Mesenchymal stem cell (in vitro differentiated cells and primary cell): ENCODE data around the gene CER1.

Experiments
- DNase-seq: peaks from one replicate; pipeline ENCODE4 v3.0.0-alpha.2; 2013
- H2AFZ ChIP-seq: one replicate; pipeline ENCODE4 v1.6.1; 2013; ENCODE audit warnings: low read depth, mild to moderate bottlenecking, control low read depth, inconsistent platforms, low read length, moderate library complexity
- H2AK5ac ChIP-seq: 2 replicates; pipeline ENCODE4 v1.6.1; 2013; ENCODE audit warnings: low read length, moderate library complexity, mild to moderate bottlenecking, inconsistent platforms; ENCODE audit not compliant: severe bottlenecking
- H2BK120ac ChIP-seq: one replicate; pipeline ENCODE4 v1.6.1; 2013; ENCODE audit warnings: low read depth, mild to moderate bottlenecking, inconsistent platforms, low read length, moderate library complexity
- H2BK12ac ChIP-seq, 2 experiments: one replicate each; pipeline ENCODE4 v1.6.1; 2013; ENCODE audit warnings: inconsistent platforms in 2 of 2, low read length in 2 of 2, mild to moderate bottlenecking in 2 of 2, moderate library complexity in 2 of 2, control low read depth in 1 of 2
- H2BK15ac ChIP-seq: one replicate; pipeline ENCODE4 v1.6.1; 2013; ENCODE audit warnings: mild to moderate bottlenecking, low read depth, inconsistent platforms; ENCODE audit not compliant: poor library complexity, severe bottlenecking
- H2BK5ac ChIP-seq: 2 replicates; pipeline ENCODE4 v1.6.1; 2013; ENCODE audit warnings: low read depth, mild to moderate bottlenecking, low read length, control low read depth, inconsistent platforms; ENCODE audit not compliant: poor library complexity, severe bottlenecking
- H3K14ac ChIP-seq, 2 experiments: one replicate each; pipeline ENCODE4 v1.6.1; 2013; ENCODE audit warnings: inconsistent platforms in 2 of 2, low read length in 2 of 2, control low read depth in 1 of 2, mild to moderate bottlenecking in 1 of 2, moderate library complexity in 1 of 2
- H3K18ac ChIP-seq, 2 experiments: one replicate each; pipeline ENCODE4 v1.6.1; 2013; ENCODE audit warnings: inconsistent platforms in 2 of 2, low read length in 2 of 2, control low read depth in 1 of 2, low read depth in 1 of 2, mild to moderate bottlenecking in 1 of 2
- H3K23ac ChIP-seq, 2 experiments: one replicate each; pipeline ENCODE4 v1.6.1; 2013; ENCODE audit warnings: inconsistent platforms in 2 of 2, low read length in 2 of 2, mild to moderate bottlenecking in 2 of 2, moderate library complexity in 2 of 2, control low read depth in 1 of 2
- H3K27ac ChIP-seq: 2 replicates; pipeline ENCODE4 v1.5.1; 2013; ENCODE audit warnings: mild to moderate bottlenecking, moderate library complexity, low read length, control low read depth, inconsistent platforms; ENCODE audit not compliant: poor library complexity, severe bottlenecking
- H3K27me3 ChIP-seq, 2 experiments: 2 replicates each; pipeline versions ENCODE4 v1.6.1 to v1.7.0; 2013; ENCODE audit warnings: low read length in 2 of 2, mild to moderate bottlenecking in 2 of 2, moderate library complexity in 2 of 2, control low read depth in 1 of 2, inconsistent platforms in 1 of 2; ENCODE audit not compliant: control insufficient read depth in 1 of 2, insufficient read depth in 1 of 2
- H3K36me3 ChIP-seq, 2 experiments: 2 replicates each; pipeline versions ENCODE4 v1.6.1 to v1.7.0; 2013; ENCODE audit warnings: low read length in 2 of 2, control low read depth in 1 of 2, inconsistent platforms in 1 of 2, low read depth in 1 of 2, mild to moderate bottlenecking in 1 of 2; ENCODE audit not compliant: insufficient read depth in 2 of 2, control insufficient read depth in 1 of 2
- H3K4ac ChIP-seq, 2 experiments: one replicate each; pipeline ENCODE4 v1.6.1; 2013; ENCODE audit warnings: inconsistent platforms in 2 of 2, low read length in 2 of 2, mild to moderate bottlenecking in 2 of 2, moderate library complexity in 2 of 2, control low read depth in 1 of 2, low read depth in 1 of 2
- H3K4me1 ChIP-seq: 2 replicates; pipeline ENCODE4 v1.6.1; 2013; ENCODE audit warnings: low read depth, low read length, control low read depth; ENCODE audit not compliant: control insufficient read depth, insufficient read depth
- H3K4me2 ChIP-seq: 2 replicates; pipeline ENCODE4 v1.6.1; 2013; ENCODE audit warnings: low read length, mild to moderate bottlenecking, inconsistent platforms; ENCODE audit not compliant: poor library complexity, severe bottlenecking
- H3K4me3 ChIP-seq, 2 experiments: 2 replicates each; pipeline versions ENCODE4 v1.5.1 to v1.7.0; 2013; ENCODE audit warnings: low read length in 2 of 2, mild to moderate bottlenecking in 2 of 2, control low read depth in 1 of 2, low read depth in 1 of 2; ENCODE audit not compliant: insufficient read depth in 1 of 2
- H3K79me1 ChIP-seq: replicated peaks from 2 replicates; pipeline ENCODE4 v1.6.1; 2013; ENCODE audit warnings: mild to moderate bottlenecking, control low read depth, low read length, inconsistent platforms; ENCODE audit not compliant: poor library complexity, severe bottlenecking
- H3K9ac ChIP-seq: 2 replicates; pipeline ENCODE4 v1.7.0; 2013; ENCODE audit warnings: mild to moderate bottlenecking, low read length, moderate library complexity
- H3K9me3 ChIP-seq: 2 replicates; pipeline ENCODE4 v1.7.0; 2013; ENCODE audit warnings: mild to moderate bottlenecking, low read length; ENCODE audit not compliant: control insufficient read depth
- H4K8ac ChIP-seq: one replicate; pipeline ENCODE4 v1.6.1; 2013; ENCODE audit warnings: inconsistent platforms, mild to moderate bottlenecking, low read length, moderate library complexity
- H4K91ac ChIP-seq: one replicate; pipeline ENCODE4 v1.6.1; 2013; ENCODE audit warnings: mild to moderate bottlenecking, low read length, inconsistent platforms
- WGBS: methylation state at CpG from one replicate; pipeline ENCODE4 v1.1.7; 2013; ENCODE audit warnings: mixed read lengths; 5-methylcytosine and 5-hydroxymethylcytosine counted together

The CER1 gene

GRCh38 chr9:14748373-14748772, 25.8 kb upstream of the CER1 start:
- no peak overlapping the region for H2BK15ac ChIP-seq
- H4K91ac ChIP-seq, result no peak overlapping the region
- H3K4me3 ChIP-seq, result no peak overlapping the region
- no peaks in the 10 kb centered on the region for H3K9me3 ChIP-seq
- H2AK5ac ChIP-seq, result no peak overlapping the region
- H3K14ac ChIP-seq, result no peak overlapping the region
- no peak overlapping the region for H3K4me2 ChIP-seq
- no peak overlapping the region for H2BK5ac ChIP-seq
- no peak overlapping the region for H4K8ac ChIP-seq
- H3K27ac ChIP-seq, result no peak overlapping the region
- no peak overlapping the region for H3K23ac ChIP-seq
- H2AFZ ChIP-seq, result no peak overlapping the region
- H3K27me3 ChIP-seq, result peaks cover 0 to 4% of the 10 kb centered on the region in 2 experiments
- no peak for DNase-seq
- no peak overlapping the region for H2BK120ac ChIP-seq
- H3K4me1 ChIP-seq, result no peaks in the 10 kb centered on the region
- H3K36me3 ChIP-seq, result no peaks in the 10 kb centered on the region
- H3K79me1 ChIP-seq, result no peaks in the 10 kb centered on the region
- H2BK12ac ChIP-seq, result no peak overlapping the region
- WGBS, result 86% methylated on average over 2 of the region's 3 CpGs
- H3K4ac ChIP-seq, result no peak overlapping the region
- no peak overlapping the region for H3K9ac ChIP-seq
- no peak overlapping the region for H3K18ac ChIP-seq

GRCh38 chr9:14747111-14747510, 24.6 kb upstream of the CER1 start:
- Histone ChIP-seq H3K4ac (no peak overlapping the region), H3K36me3 (no peaks in the 10 kb centered on the region), H3K23ac (no peak overlapping the region), H4K8ac (no peak overlapping the region), H2BK120ac (no peak overlapping the region), H2BK15ac (no peak overlapping the region), H3K9ac (no peak overlapping the region), H3K9me3 (no peaks in the 10 kb centered on the region), H3K14ac (no peak overlapping the region), H3K79me1 (no peaks in the 10 kb centered on the region), H2AFZ (no peak overlapping the region), H3K27me3 (peaks cover 0 to 4% of the 10 kb centered on the region in 2 experiments), H2BK5ac (no peak overlapping the region), H3K4me3 (no peak overlapping the region), H3K4me1 (no peaks in the 10 kb centered on the region), H2AK5ac (no peak overlapping the region), H3K27ac (no peak overlapping the region), H3K18ac (no peak overlapping the region), H2BK12ac (no peak overlapping the region), H3K4me2 (no peak overlapping the region), H4K91ac (no peak overlapping the region)
- no peak for DNase-seq

- H4K91ac ChIP-seq, result no peak overlapping the region
- no peak overlapping the region for H2BK15ac ChIP-seq
- H3K4me2 ChIP-seq, result no peak overlapping the region
- H3K4ac ChIP-seq, result no peak overlapping the region
- no peak overlapping the region for H2AK5ac ChIP-seq
- H2AFZ ChIP-seq, result no peak overlapping the region
- no peaks in the 10 kb centered on the region for H3K36me3 ChIP-seq
- no peak overlapping the region for H3K23ac ChIP-seq
- no peak overlapping the region for H3K14ac ChIP-seq
- H2BK5ac ChIP-seq, result no peak overlapping the region
- DNase-seq, result no peak
- H3K79me1 ChIP-seq, result no peaks in the 10 kb centered on the region
- no peak overlapping the region for H3K4me3 ChIP-seq
- no peak overlapping the region for H4K8ac ChIP-seq
- no peak overlapping the region for H3K18ac ChIP-seq
- H3K9ac ChIP-seq, result no peak overlapping the region
- no peaks in the 10 kb centered on the region for H3K4me1 ChIP-seq
- H2BK120ac ChIP-seq, result no peak overlapping the region
- no peaks in the 10 kb centered on the region for H3K9me3 ChIP-seq
- 96% methylated on average over 2 of the region's 3 CpGs for WGBS
- no peak overlapping the region for H2BK12ac ChIP-seq
- H3K27ac ChIP-seq, result no peak overlapping the region
- peaks cover 0 to 4% of the 10 kb centered on the region in 2 experiments for H3K27me3 ChIP-seq
Observed at GRCh38 chr9:14746626-14747025, 24.1 kb upstream of the CER1 start.

DNA sequence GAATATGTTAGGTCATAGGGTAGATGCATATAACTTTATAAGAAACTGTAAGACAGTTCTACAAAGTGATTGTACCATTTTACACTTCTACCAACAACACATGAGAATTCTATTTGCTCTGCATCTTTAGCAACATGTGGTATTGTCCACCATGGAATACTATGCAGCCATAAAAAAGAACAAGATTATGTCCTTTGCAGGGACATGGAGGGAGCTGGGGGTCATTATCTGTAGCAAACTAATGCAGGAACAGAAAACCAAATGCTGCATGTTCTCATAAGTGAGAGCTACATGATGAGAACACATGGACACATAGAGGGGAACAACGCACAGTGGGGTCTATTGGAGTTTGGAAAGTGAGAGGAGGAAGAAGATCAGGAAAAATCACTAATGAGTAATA, 22.2 kb upstream of the CER1 start:
- no peak overlapping the region for H2AK5ac ChIP-seq
- no peak overlapping the region for H3K27ac ChIP-seq
- no peak overlapping the region for H3K4me3 ChIP-seq
- no peak overlapping the region for H3K18ac ChIP-seq
- no peak overlapping the region for H2BK5ac ChIP-seq
- H4K8ac ChIP-seq, result no peak overlapping the region
- no peak overlapping the region for H2BK15ac ChIP-seq
- peaks cover 0 to 4% of the 10 kb centered on the region in 2 experiments for H3K27me3 ChIP-seq
- H3K23ac ChIP-seq, result no peak overlapping the region
- H2BK120ac ChIP-seq, result no peak overlapping the region
- no peaks in the 10 kb centered on the region for H3K9me3 ChIP-seq
- no peak overlapping the region for H3K4ac ChIP-seq
- no peak overlapping the region for H2AFZ ChIP-seq
- H3K4me2 ChIP-seq, result no peak overlapping the region
- WGBS, result 86% methylated on average over 1 of the region's 1 CpG
- no peak overlapping the region for H3K14ac ChIP-seq
- H3K36me3 ChIP-seq, result no peaks in the 10 kb centered on the region
- H3K9ac ChIP-seq, result no peak overlapping the region
- DNase-seq, result no peak
- no peak overlapping the region for H4K91ac ChIP-seq
- H3K4me1 ChIP-seq, result no peaks in the 10 kb centered on the region
- no peaks in the 10 kb centered on the region for H3K79me1 ChIP-seq
- H2BK12ac ChIP-seq, result no peak overlapping the region
